Body of pancreas (tissue), 4 donors: ENCODE measurements around the gene FGF2.

Experiments
- CTCF ChIP-seq, 7 experiments: fragments of 450-650 bp in 4 of 7; fragments of 200-600 bp in 3 of 7; sonication (generic) in 3 of 7; IDR thresholded peaks; one replicate each; pipeline ENCODE4 v1.5.1; 2016 to 2019; ENCODE audit warnings: antibody characterized with exemption in 7 of 7
- POLR2A ChIP-seq, 3 donors: fragments of 450-650 bp; IDR thresholded peaks; one replicate each; pipeline ENCODE4 v1.6.1; 2016; ENCODE audit warnings: antibody characterized with exemption in 3 of 3, mild to moderate bottlenecking in 2 of 3

- TF ChIP-seq POLR2A (IDR thresholded peaks at IDR 0.05) (no peak), CTCF (IDR thresholded peaks at IDR 0.05) (no peak)
Observed at GRCh38 chr4:122833999-122834398, 7.4 kb downstream of the FGF2 start.
